Activated CD4-positive, CD25-positive, alpha-beta regulatory T cell (primary cell): Measurements from ENCODE around the gene CYP2W1.

Experiments used
- DNase-seq, 4 experiments: peaks; one replicate each; lab custom pipeline; 2025; lab: John Stamatoyannopoulos, UW

CYP2W1 gene

GRCh38 chr7:966291-967069 lies 16.5 kb upstream of the CYP2W1 start:
- no peak for DNase-seq

GRCh38 chr7:967361-968082 lies 15.5 kb upstream of the CYP2W1 start:
- no peak for DNase-seq

- no peak for DNase-seq
These were observed 14.5 kb upstream of the CYP2W1 start for GRCh38 chr7:968205-969105.

- no peak for DNase-seq
These were observed 13.6 kb upstream of the CYP2W1 start for GRCh38 chr7:969403-969802.

- DNase-seq = no peak
These were observed 12.2 kb upstream of the CYP2W1 start for GRCh38 chr7:970744-971143.

- DNase-seq = no peak
These were observed 10.9 kb upstream of the CYP2W1 start for GRCh38 chr7:972110-972509.

GRCh38 chr7:972676-973309 lies 10.2 kb upstream of the CYP2W1 start:
- DNase-seq = no peak

GRCh38 chr7:973312-973711 lies 9.7 kb upstream of the CYP2W1 start:
- no peak for DNase-seq

GRCh38 chr7:974172-974571 lies 8.8 kb upstream of the CYP2W1 start:
- no peak for DNase-seq

- peak; percentile 77 to 88 (median 82) for DNase-seq
These were observed 7.9 kb upstream of the CYP2W1 start, which contains the start of gene COX19 for GRCh38 chr7:974820-975681. TSS of gene COX19 (minus strand) at chr7:975549. CDS start at chr7:975509, 40 bp downstream.

GRCh38 chr7:975702-976473 lies 7.1 kb upstream of the CYP2W1 start:
- no peak for DNase-seq

GRCh38 chr7:976901-977325 lies 6.1 kb upstream of the CYP2W1 start:
- no peak for DNase-seq

GRCh38 chr7:977326-978048 lies 5.5 kb upstream of the CYP2W1 start:
- DNase-seq = no peak

GRCh38 chr7:978049-978346 lies 5.0 kb upstream of the CYP2W1 start:
- DNase-seq = no peak

GRCh38 chr7:978416-979091 lies 4.4 kb upstream of the CYP2W1 start:
- DNase-seq = no peak

- DNase-seq = no peak
These were observed 3.8 kb upstream of the CYP2W1 start for GRCh38 chr7:979151-979550.

GRCh38 chr7:979886-980571 lies 3.0 kb upstream of the CYP2W1 start:
- no peak for DNase-seq

- no peak for DNase-seq
These were observed 1.0 kb upstream of the CYP2W1 start for GRCh38 chr7:981793-982510.
